HG02759 (cell line): ENCODE measurements around the gene TMEM135.

ENCODE experiments used
- ATAC-seq: cut with Tn5 transposase; IDR thresholded peaks from one replicate; pipeline ENCODE4 v1.9.1; 2021; ENCODE audit warnings: mild to moderate bottlenecking, moderate library complexity; ENCODE audit not compliant: unreplicated experiment

TMEM135 gene

GRCh38 chr11:87298155-87298554 is 260.4 kb downstream of the TMEM135 start:
- no peak for ATAC-seq

- no peak for ATAC-seq
These were observed 261.3 kb downstream of the TMEM135 start for GRCh38 chr11:87299041-87299481.

- ATAC-seq, result no peak
These were observed 263.1 kb downstream of the TMEM135 start for GRCh38 chr11:87300640-87301380.

GRCh38 chr11:87301785-87302540 is 264.2 kb downstream of the TMEM135 start:
- no peak for ATAC-seq

- no peak for ATAC-seq
These were observed 266.7 kb downstream of the TMEM135 start for GRCh38 chr11:87304412-87304811.

GRCh38 chr11:87306262-87306851 is 268.6 kb downstream of the TMEM135 start:
- no peak for ATAC-seq

GRCh38 chr11:87307101-87307500 is 269.4 kb downstream of the TMEM135 start:
- no peak for ATAC-seq

- no peak for ATAC-seq
These were observed 277.5 kb downstream of the TMEM135 start for GRCh38 chr11:87315229-87315628.

- no peak for ATAC-seq
These were observed 278.8 kb downstream of the TMEM135 start for GRCh38 chr11:87316491-87316890.

- ATAC-seq, result no peak
These were observed 279.7 kb downstream of the TMEM135 start for GRCh38 chr11:87317441-87317840.

GRCh38 chr11:87320123-87320522 is 282.4 kb downstream of the TMEM135 start:
- no peak for ATAC-seq

GRCh38 chr11:87322568-87322967 is 284.8 kb downstream of the TMEM135 start:
- no peak for ATAC-seq

- no peak for ATAC-seq
These were observed 286.2 kb downstream of the TMEM135 start for GRCh38 chr11:87323899-87324298.

- ATAC-seq, result no peak
These were observed 287.2 kb downstream of the TMEM135 start for GRCh38 chr11:87324817-87325489.

GRCh38 chr11:87325490-87325872 is 287.7 kb downstream of the TMEM135 start:
- no peak for ATAC-seq

GRCh38 chr11:87326594-87326993 is 288.9 kb downstream of the TMEM135 start:
- ATAC-seq, result no peak

- ATAC-seq, result no peak
These were observed 291.4 kb downstream of the TMEM135 start for GRCh38 chr11:87329172-87329571.

GRCh38 chr11:87330187-87330601 is 292.5 kb downstream of the TMEM135 start:
- no peak for ATAC-seq

- no peak for ATAC-seq
These were observed 293.5 kb downstream of the TMEM135 start for GRCh38 chr11:87331273-87331672.

GRCh38 chr11:87338046-87338639 is 300.4 kb downstream of the TMEM135 start:
- no peak for ATAC-seq

GRCh38 chr11:87339416-87339815 is 301.7 kb downstream of the TMEM135 start:
- ATAC-seq, result no peak
